Upper lobe of right lung (tissue), 1 donor: ENCODE measurements around the gene MSANTD1. TPM values are rescaled to one million over a fixed set of nuclear protein-coding genes. Genes with fewer than 3 reads are reported as not detected.

Experiments
- ATAC-seq: fragments of 200-7000 bp; cut with Tn5 transposase; one replicate; pipeline ENCODE4 v1.9.1; 2020; ENCODE audit warnings: mild to moderate bottlenecking, moderate library complexity
- DNase-seq: peaks from one replicate; pipeline ENCODE4 v3.0.0-alpha.2; 2020
- H3K27ac ChIP-seq: fragments of 200-600 bp; one replicate; pipeline ENCODE4 v1.8.0; 2022
- H3K27me3 ChIP-seq: fragments of 200-600 bp; one replicate; pipeline ENCODE4 v1.8.0; 2022; ENCODE audit warnings: mild to moderate bottlenecking
- H3K36me3 ChIP-seq: fragments of 200-600 bp; one replicate; pipeline ENCODE4 v1.8.0; 2022
- H3K4me1 ChIP-seq: fragments of 200-600 bp; one replicate; pipeline ENCODE4 v1.8.0; 2022
- H3K4me3 ChIP-seq: fragments of 200-600 bp; one replicate; pipeline ENCODE4 v1.8.0; 2022; ENCODE audit warnings: mild to moderate bottlenecking
- H3K9me3 ChIP-seq: fragments of 200-600 bp; one replicate; pipeline ENCODE4 v1.8.0; 2022
- CTCF ChIP-seq: fragments of 200-600 bp; IDR thresholded peaks from one replicate; pipeline ENCODE4 v1.8.0; 2022; ENCODE audit warnings: antibody characterized with exemption
- intact Hi-C: fragments of 100-400 bp; cut with DNase I; formaldehyde crosslinking; loops from one replicate; pipeline ENCODE4 v1.11.0; 2022
- total RNA-seq: library from RNA; stranded (reverse); fragmentation: NEBNext Ultra II Directional; extraction: Animal tissue kit (Norgen Biotek cat#: 25700); gene quantifications from one replicate; pipeline ENCODE4 v1.2.1, GENCODE V29; 2021
- donor health status: DM: no; HTN: yes; CAD: no; lungs with severe emphysema.

Gene MSANTD1
- total RNA-seq, 1 donor from 2014 or later: 1.0 TPM

- no peaks in the 10 kb centered on the region for H3K27me3 ChIP-seq
- H3K4me3 ChIP-seq: no peak overlapping the region
- no peaks in the 10 kb centered on the region for H3K9me3 ChIP-seq
- H3K27ac ChIP-seq: no peak overlapping the region
- intact Hi-C loops: no loop called here
- TF ChIP-seq CTCF: no peak
- no peaks in the 10 kb centered on the region for H3K4me1 ChIP-seq
- ATAC-seq (no peak), DNase-seq (peak; percentile 51)
- H3K36me3 ChIP-seq: no peaks in the 10 kb centered on the region
These were observed 2.9 kb downstream of the MSANTD1 start for GRCh38 chr4:3251691-3252479.

GRCh38 chr4:3252480-3252828, 3.5 kb downstream of the MSANTD1 start:
- no peak for DNase-seq
- no peak overlapping the region for H3K27ac ChIP-seq
- no peaks in the 10 kb centered on the region for H3K36me3 ChIP-seq
- H3K9me3 ChIP-seq: no peaks in the 10 kb centered on the region
- H3K4me3 ChIP-seq: no peak overlapping the region
- no peak for TF ChIP-seq CTCF
- no peak for ATAC-seq
- intact Hi-C loops: no loop called here
- no peaks in the 10 kb centered on the region for H3K27me3 ChIP-seq
- H3K4me1 ChIP-seq: no peaks in the 10 kb centered on the region

DNA sequence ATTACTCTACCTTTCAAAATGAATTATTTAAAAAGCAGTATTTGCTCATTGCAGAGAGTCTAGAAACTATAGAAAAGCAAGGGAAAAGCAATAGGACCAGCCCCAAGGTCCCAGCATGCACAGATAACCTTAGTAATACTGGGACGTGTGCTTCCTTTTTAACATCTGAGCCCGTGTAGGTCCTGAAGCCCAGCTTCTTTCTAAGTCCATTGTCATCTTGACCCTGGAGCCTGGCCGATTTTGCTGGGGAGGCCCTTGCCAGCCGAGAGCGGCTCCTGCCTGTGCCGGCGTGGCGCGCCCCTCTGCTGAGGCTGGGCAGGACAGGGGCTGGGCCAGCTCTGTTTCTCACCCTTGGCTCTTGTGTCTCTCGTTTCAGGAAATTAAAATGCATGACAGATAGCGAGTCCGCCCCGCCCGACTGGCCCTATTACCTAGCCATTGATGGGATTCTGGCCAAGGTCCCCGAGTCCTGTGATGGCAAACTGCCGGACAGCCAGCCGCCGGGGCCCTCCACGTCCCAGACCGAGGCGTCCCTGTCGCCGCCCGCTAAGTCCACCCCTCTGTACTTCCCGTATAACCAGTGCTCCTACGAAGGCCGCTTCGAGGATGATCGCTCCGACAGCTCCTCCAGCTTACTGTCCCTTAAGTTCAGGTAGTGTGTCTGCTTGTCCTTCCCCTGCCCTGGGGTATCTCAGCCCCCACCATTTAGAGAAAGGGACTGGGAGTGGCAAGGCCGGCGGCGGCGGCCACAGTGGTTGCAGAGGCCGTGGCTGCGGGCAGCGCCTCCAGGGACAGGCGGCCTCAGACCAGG, 4.1 kb downstream of the MSANTD1 start:
- H3K27ac ChIP-seq: no peak overlapping the region
- intact Hi-C loops: no loop called here
- H3K4me1 ChIP-seq: no peaks in the 10 kb centered on the region
- peak; percentile 57 for DNase-seq
- no peaks in the 10 kb centered on the region for H3K36me3 ChIP-seq
- no peak for ATAC-seq
- no peak overlapping the region for H3K4me3 ChIP-seq
- no peaks in the 10 kb centered on the region for H3K27me3 ChIP-seq
- TF ChIP-seq CTCF: no peak
- H3K9me3 ChIP-seq: no peaks in the 10 kb centered on the region

DNA sequence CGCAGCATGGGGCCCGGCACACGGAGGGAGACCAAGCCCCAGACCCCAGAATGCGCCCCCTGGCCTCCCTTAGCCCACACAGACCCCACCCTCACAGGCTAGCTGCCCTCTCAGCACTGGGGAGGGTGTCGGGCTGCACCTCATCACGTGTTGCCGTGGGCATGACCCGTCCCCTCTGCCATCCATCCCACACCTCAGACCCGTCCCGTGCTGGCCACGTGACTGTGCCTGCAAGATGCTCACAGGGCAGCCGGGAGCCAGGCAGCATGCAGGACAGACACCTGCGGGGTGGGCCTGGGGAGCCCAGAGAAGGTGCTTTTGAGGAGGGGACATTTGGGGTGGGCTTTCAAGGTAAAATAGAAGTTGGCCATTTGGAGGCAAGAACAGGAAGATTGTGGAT, 4.8 kb downstream of the MSANTD1 start:
- H3K9me3 ChIP-seq: no peaks in the 10 kb centered on the region
- H3K36me3 ChIP-seq: no peaks in the 10 kb centered on the region
- intact Hi-C loops: no loop called here
- H3K4me3 ChIP-seq: no peak overlapping the region
- H3K27me3 ChIP-seq: no peaks in the 10 kb centered on the region
- H3K4me1 ChIP-seq: no peaks in the 10 kb centered on the region
- DNase-seq (peak; percentile 55), ATAC-seq (no peak)
- no peak overlapping the region for H3K27ac ChIP-seq
- TF ChIP-seq CTCF: no peak

DNA sequence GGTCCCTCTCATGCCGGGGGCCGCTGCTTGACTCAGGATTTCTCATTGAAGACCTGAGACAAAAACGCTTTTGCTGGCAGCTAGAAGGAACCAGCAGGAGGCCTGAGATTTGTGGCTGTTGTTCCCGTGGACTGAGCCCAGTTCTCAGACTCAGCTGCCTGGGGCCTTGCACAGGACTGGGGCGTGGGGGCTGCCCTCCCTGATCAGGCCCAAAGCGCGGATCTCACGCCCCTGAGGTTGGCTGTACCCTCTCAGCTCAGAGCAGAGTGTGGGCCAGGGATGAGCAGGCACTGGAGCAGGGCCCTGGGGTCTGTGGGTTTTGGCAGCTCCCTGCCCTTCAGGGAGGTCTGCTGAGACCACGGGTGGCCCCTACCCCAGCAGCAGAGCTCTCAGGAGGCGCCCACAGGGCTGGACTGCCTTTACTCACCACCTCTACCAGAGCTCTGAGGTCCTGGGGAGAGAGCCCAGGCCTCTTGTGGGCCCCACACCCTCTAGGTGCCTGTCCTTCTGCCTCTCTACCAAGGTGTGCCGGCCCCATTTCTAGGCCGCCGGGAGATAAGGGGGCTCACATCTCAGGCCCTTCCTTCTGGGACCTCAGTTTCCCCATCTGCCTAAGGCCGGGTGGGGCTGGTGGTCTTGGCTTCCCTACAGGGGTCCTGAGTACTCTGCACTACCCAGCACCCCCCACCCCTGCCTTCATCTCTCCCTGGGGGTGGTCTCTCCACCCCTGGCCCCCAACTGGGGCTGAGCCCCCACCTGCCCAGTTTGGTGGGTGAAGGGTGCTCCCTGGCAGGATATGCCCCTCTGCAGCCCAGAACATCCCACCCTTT, 5.6 kb downstream of the MSANTD1 start:
- ATAC-seq (no peak), DNase-seq (peak; percentile 47)
- no peaks in the 10 kb centered on the region for H3K36me3 ChIP-seq
- no peaks in the 10 kb centered on the region for H3K9me3 ChIP-seq
- H3K4me3 ChIP-seq: no peak overlapping the region
- intact Hi-C loops: no loop called here
- TF ChIP-seq CTCF: no peak
- H3K4me1 ChIP-seq: no peaks in the 10 kb centered on the region
- H3K27me3 ChIP-seq: no peaks in the 10 kb centered on the region
- H3K27ac ChIP-seq: no peak overlapping the region
